Stomach (tissue), 9 donors: ENCODE measurements around the gene CCL26. TPM values are rescaled to one million over a fixed set of nuclear protein-coding genes. Genes with fewer than 3 reads are reported as not detected.
"Not testable (repeated sequence)": the region's sequence is repeated elsewhere in the genome, so short reads cannot be mapped to it uniquely, and the experiment has no call there.

ENCODE experiments used
- DNase-seq, 2 donors: peaks; one replicate each; pipeline versions ENCODE4 v3.0.0 to v3.0.0-alpha.2; 2013 to 2019
- H3K27ac ChIP-seq, 5 donors: fragments of 200-600 bp in 4 of 5; sonication (generic) in 4 of 5; one replicate each; pipeline ENCODE4 v1.5.1; 2013 to 2019; ENCODE audit warnings: mild to moderate bottlenecking in 1 of 5, moderate library complexity in 1 of 5
- H3K27me3 ChIP-seq, 3 donors: fragments of 200-600 bp; sonication (generic); one replicate each; pipeline ENCODE4 v1.5.1; 2017 to 2019; ENCODE audit warnings: mixed run types in 1 of 3
- H3K36me3 ChIP-seq, 4 donors: fragments of 200-600 bp; sonication (generic); 1 replicate in 3 of 4; 2 replicates in 1 of 4; pipeline ENCODE4 v1.5.1; 2016 to 2019
- H3K4me1 ChIP-seq, 4 donors: fragments of 200-600 bp; sonication (generic); one replicate each; pipeline ENCODE4 v1.5.1; 2016 to 2019
- H3K4me3 ChIP-seq, 4 donors: fragments of 200-600 bp; sonication (generic) in 3 of 4; one replicate each; pipeline ENCODE4 v1.5.1; 2016 to 2019; ENCODE audit warnings: mild to moderate bottlenecking in 1 of 4
- H3K9me3 ChIP-seq, 4 donors: fragments of 200-600 bp; sonication (generic); one replicate each; pipeline ENCODE4 v1.5.1; 2016 to 2019
- EP300 ChIP-seq: sonication (generic); formaldehyde crosslinking; IDR thresholded peaks from one replicate; pipeline ENCODE4 v1.6.1; 2017; ENCODE audit warnings: antibody characterized with exemption
- POLR2A ChIP-seq, 4 donors: fragments of 450-650 bp; IDR thresholded peaks; one replicate each; pipeline ENCODE4 v1.6.1; 2016; ENCODE audit warnings: antibody characterized with exemption in 4 of 4, control low read depth in 2 of 4, mild to moderate bottlenecking in 1 of 4, moderate library complexity in 1 of 4
- POLR2AphosphoS5 ChIP-seq, 3 donors: sonication (generic); formaldehyde crosslinking; IDR thresholded peaks; one replicate each; pipeline ENCODE4 v1.6.1; 2016; ENCODE audit warnings: antibody characterized with exemption in 3 of 3
- WGBS, 5 donors: extraction: QIAGEN DNeasy Blood & Tissue Kit in 3 of 5; methylation state at CpG; one replicate each; pipeline versions ENCODE4 v1.1.5 to v1.1.7; 2013 to 2018; 5-methylcytosine and 5-hydroxymethylcytosine counted together
- intact Hi-C: fragments of 100-400 bp; cut with DNase I; formaldehyde crosslinking; loops from one replicate; pipeline ENCODE4 v1.15.1; 2023; ENCODE audit warnings: low total_unique reads
- polyA plus RNA-seq, 3 donors: library from polyadenylated mRNA; stranded (reverse); fragments of 200-250 nt; gene quantifications; one replicate each; pipeline ENCODE4 v1.2.3, GENCODE V29; 2013
- total RNA-seq, 5 donors: library from RNA; depleted of rRNA; stranded (reverse); fragments of >200 nt; gene quantifications; one replicate each; pipeline versions ENCODE4 v1.1.0 to v1.2.3, GENCODE V29; 2014 to 2016
- TF ChIP-seq, protein P1 (sequence below), 7 experiments: fragments of 450-650 bp in 4 of 7; fragments of 200-600 bp in 3 of 7; sonication (generic) in 3 of 7; IDR thresholded peaks; one replicate each; pipeline ENCODE4 v1.5.1; 2016 to 2019; ENCODE audit warnings: antibody characterized with exemption in 7 of 7, control low read depth in 2 of 7, mild to moderate bottlenecking in 1 of 7
- donor health status: healthy with polysubstance abuse.
- donor health status: Bipolar disorder and iron deficiency.
- donor health status: healthy.

The CCL26 gene
- total and polyA plus RNA-seq, 8 donors = 0.65 to 1.6 TPM; not detected in 6

DNA sequence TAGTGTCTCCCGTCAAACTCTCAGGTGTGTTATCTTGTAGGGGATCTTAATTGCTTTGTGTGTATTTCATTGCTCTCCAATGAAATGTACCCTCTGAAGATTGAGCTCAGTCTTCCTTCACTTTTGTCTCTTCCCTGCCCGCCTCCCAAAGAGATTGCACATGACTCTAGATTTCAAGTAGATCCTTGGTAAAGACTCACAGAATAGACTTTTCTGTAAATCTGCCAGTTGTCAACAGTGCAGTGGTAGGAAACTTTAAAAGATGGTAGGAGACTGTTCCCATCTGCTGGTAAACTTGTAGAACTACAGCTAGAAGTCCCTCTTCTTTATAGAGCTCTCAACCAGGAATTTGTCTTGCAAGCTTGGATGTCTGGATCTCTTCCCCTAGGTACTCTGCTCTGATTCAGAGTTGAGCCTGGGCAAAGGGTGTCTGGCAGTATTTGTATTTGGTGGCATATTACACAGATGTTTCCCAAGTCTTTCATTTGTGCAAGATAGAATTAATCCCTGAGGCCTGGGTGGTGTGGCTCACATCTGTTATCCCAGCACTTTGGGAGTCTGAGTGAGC is 9.6 kb downstream of the CCL26 start:
- TF ChIP-seq POLR2A (IDR thresholded peaks at IDR 0.05) = no peak
- TF ChIP-seq, protein P1, sequence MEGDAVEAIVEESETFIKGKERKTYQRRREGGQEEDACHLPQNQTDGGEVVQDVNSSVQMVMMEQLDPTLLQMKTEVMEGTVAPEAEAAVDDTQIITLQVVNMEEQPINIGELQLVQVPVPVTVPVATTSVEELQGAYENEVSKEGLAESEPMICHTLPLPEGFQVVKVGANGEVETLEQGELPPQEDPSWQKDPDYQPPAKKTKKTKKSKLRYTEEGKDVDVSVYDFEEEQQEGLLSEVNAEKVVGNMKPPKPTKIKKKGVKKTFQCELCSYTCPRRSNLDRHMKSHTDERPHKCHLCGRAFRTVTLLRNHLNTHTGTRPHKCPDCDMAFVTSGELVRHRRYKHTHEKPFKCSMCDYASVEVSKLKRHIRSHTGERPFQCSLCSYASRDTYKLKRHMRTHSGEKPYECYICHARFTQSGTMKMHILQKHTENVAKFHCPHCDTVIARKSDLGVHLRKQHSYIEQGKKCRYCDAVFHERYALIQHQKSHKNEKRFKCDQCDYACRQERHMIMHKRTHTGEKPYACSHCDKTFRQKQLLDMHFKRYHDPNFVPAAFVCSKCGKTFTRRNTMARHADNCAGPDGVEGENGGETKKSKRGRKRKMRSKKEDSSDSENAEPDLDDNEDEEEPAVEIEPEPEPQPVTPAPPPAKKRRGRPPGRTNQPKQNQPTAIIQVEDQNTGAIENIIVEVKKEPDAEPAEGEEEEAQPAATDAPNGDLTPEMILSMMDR (IDR thresholded peaks at IDR 0.05) = peak in 5 of 7 experiments; percentile 46 to 79 (median 69)
- peak in 1 of 2 donors; percentile 78 for DNase-seq
- Histone ChIP-seq H3K4me3 (no peak overlapping the region), H3K27me3 (no peaks in the 10 kb centered on the region), H3K36me3 (no peaks in the 10 kb centered on the region), H3K4me1 (no peaks in the 10 kb centered on the region), H3K27ac (no peak overlapping the region), H3K9me3 (no peaks in the 10 kb centered on the region)
- intact Hi-C loops = no loop called here
- WGBS, 5 donors = 4 to 17% (median 11%) methylated on average over 2 of the region's 2 CpGs

DNA sequence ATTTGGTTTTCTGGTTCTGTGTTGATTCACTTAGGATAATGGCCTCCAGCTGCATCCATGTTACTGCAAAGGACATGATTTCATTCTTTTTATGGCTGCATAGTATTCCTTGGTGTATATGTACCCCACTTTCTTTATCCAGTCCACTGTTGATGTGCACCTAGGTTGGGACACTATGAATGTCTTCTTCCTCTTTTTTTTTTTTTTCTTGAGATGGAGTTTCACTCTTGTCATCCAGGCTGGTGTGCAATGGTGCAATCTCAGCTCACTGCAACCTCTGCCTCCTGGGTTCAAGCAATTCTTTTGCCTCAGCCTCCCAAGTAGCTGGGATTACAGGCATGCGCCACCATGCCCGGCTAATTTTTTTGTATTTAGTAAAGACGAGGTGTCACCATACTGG is 10.2 kb downstream of the CCL26 start:
- H3K9me3 ChIP-seq, intact Hi-C loops, H3K27me3 ChIP-seq, H3K4me3 ChIP-seq, H3K36me3 ChIP-seq, DNase-seq, H3K4me1 ChIP-seq, H3K27ac ChIP-seq: not testable (repeated sequence)
- 79 to 88% (median 87%) methylated on average over 3 of the region's 3 CpGs for WGBS, 5 donors

DNA sequence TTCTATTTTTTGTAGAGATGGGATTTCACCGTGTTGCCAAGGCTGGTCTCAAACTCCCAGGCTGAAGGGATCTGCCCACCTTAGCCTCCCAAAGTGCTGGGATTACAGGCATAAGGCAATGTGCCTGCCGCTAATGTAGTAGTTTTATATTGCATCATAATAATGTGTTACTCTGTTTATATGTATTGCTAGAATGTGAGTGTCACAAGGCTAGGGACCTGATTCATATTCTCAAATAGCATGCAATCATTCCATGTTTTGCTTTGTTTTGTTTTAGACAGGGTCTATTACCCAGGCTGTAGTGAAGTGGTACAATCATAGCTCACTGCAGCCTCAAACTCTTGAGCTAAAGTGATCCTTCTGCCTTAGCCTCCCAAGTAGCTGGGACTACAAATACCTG is 13.5 kb downstream of the CCL26 start:
- no peak for DNase-seq
- Histone ChIP-seq H3K4me1 (no peaks in the 10 kb centered on the region), H3K4me3 (no peak overlapping the region), H3K36me3 (no peaks in the 10 kb centered on the region), H3K27me3 (no peaks in the 10 kb centered on the region), H3K27ac (no peak overlapping the region), H3K9me3 (no peaks in the 10 kb centered on the region)
- 68 to 91% (median 88%) methylated on average over 2 of the region's 2 CpGs for WGBS, 5 donors
- intact Hi-C loops = loop anchor here (10.0 kb wide), 1 partner anchor 124 kb away; no protein-coding TSS in a partner anchor
- TF ChIP-seq, protein P1 (IDR thresholded peaks at IDR 0.05) = no peak
- TF ChIP-seq POLR2AphosphoS5 (IDR thresholded peaks at IDR 0.05) (no peak), EP300 (no peak), POLR2A (IDR thresholded peaks at IDR 0.05) (no peak)

DNA sequence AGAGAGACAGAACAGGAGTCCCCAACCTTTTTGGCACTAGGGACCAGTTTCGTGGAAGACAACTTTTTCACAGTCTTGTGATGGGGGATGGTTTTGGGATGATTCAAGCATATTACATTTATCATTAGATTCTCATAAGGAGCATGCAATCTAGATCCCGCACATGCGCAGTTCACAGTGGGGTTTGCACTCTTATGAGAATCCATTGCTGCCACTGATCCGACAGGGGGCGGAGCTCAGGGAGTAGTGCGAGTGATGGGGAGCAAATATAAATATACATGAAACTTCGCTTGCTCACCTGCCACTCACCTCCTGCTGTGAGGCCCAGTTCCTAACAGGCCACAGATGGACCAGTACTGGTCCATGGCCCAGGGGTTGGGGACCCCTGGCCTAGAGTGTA is 14.2 kb downstream of the CCL26 start:
- 76 to 90% (median 89%) methylated on average over 7 of the region's 7 CpGs for WGBS, 5 donors
- intact Hi-C loops = loop anchor here (10.0 kb wide), 1 partner anchor 123 kb away; no protein-coding TSS in a partner anchor
- DNase-seq = no peak
- TF ChIP-seq EP300 (no peak), POLR2AphosphoS5 (IDR thresholded peaks at IDR 0.05) (no peak), POLR2A (IDR thresholded peaks at IDR 0.05) (no peak)
- TF ChIP-seq, protein P1 (IDR thresholded peaks at IDR 0.05) = no peak
- Histone ChIP-seq H3K9me3 (no peaks in the 10 kb centered on the region), H3K4me1 (no peaks in the 10 kb centered on the region), H3K27ac (no peak overlapping the region), H3K36me3 (no peaks in the 10 kb centered on the region), H3K4me3 (no peak overlapping the region), H3K27me3 (no peaks in the 10 kb centered on the region)

DNA sequence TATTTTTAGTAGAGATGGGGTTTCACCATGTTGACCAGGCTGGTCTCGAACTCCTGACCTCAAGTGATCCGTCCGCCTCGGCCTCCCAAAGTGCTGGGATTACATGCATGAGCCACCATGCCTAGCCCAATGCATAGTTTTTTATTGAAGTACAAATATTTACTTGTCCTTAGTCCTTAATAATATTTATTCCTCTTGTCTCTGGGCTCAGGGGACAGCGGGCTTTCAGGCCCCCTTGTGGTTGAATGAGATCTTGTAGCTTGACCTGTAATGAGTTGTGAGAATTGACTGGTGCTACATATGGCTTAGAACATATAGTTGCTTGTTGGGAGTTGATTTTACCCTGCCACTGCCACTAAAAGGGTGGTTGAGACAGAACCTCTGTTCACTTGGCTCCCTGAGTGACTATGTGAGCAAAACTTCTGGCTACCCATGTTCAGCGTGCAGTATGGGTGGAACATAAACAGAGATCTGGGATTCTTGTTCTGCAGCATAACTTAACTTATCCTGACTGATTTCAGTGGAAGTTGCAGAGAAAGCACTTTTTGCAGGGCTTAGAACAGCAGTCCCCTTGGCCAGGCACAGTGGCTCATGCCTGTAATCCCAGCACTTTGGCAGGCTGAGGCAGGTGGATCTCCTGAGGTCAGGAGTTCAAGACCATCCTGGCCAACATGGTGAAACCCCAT is 14.9 kb downstream of the CCL26 start:
- no peaks in the 10 kb centered on the region for H3K27me3 ChIP-seq
- H3K4me3 ChIP-seq = no peak overlapping the region
- H3K9me3 ChIP-seq = no peaks in the 10 kb centered on the region
- no peaks in the 10 kb centered on the region for H3K36me3 ChIP-seq
- peak; percentile 42 to 59 for DNase-seq
- no peak overlapping the region for H3K27ac ChIP-seq
- 35 to 71% (median 43%) methylated on average over 6 of the region's 6 CpGs for WGBS, 5 donors
- H3K4me1 ChIP-seq = no peaks in the 10 kb centered on the region
- intact Hi-C loops = loop anchor here (10.0 kb wide), 1 partner anchor 122 kb away; no protein-coding TSS in a partner anchor
- TF ChIP-seq EP300 (no peak), POLR2A (IDR thresholded peaks at IDR 0.05) (no peak), POLR2AphosphoS5 (IDR thresholded peaks at IDR 0.05) (no peak)
- TF ChIP-seq, protein P1 (IDR thresholded peaks at IDR 0.05) = peak in 4 of 7 experiments; percentile 12 to 35 (median 24)
